Measurements from ENCODE around the gene RASAL3.

RASAL3 gene

DNA sequence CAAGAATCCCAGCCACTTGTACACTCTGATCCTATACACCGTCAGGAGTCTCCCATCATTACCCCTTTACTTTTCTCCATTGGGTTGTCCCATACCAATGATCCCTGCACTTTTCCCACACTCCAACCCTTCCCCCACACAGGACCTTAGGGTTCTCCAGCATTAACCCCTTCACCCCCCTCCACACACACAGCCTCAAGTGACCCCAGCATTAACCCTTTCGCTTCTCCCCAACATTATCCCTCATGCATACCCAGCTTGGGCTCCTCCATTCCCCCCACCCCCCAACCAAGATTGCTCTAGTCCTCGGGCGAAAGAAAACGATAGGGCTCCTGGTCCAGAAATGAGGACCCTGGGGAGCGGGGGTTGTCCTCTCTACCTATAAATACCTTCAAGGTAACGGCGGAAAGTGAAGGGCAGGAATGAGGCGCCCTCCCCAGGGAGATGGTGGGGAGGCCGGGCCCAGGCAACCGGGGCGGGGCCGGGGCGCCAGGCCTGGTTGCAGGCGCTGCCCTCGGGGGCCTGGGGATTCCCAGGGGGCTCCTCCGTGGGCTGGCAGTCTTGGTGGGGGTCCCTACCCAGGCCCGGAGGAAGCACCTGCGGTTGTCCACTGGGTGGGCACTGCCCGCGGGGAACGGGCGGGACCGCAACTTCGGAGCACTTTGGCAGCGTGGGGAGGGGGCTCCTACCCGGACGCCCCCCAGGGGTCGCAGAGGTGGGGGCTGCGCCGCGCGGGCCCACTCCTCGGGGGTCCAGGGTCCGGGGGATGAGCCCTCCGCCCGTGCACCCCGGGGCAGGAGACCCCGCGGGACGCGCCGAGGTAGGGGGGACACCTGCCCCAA, 15.3 kb downstream of the RASAL3 start:
- DNase-seq: no peak

GRCh38 chr19:15448044-15448777, 16.1 kb downstream of the RASAL3 start:
- DNase-seq: no peak

DNA sequence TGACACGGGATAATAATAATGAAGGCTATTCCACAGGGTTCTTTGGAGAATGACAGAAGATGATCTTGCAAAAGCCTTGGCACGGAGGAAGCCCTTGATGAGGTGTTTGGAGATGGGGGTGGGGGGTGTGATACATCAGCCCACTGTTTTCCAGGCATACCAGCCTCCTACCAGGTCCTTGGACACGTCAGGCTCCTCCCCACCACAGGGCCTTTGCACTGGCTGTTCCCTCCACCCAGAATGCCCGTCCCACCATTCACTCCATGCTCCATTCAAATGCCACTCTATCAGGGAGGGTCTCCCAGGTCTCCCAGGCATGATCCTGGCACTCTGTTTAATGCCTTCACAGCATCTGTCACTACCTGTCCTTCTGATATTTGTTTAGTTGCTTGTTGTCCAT, 17.3 kb downstream of the RASAL3 start:
- DNase-seq: no peak

GRCh38 chr19:15445807-15446376, 18.5 kb downstream of the RASAL3 start:
- DNase-seq: no peak

GRCh38 chr19:15445227-15445605, 19.1 kb downstream of the RASAL3 start:
- DNase-seq: no peak

GRCh38 chr19:15444505-15445226, 19.7 kb downstream of the RASAL3 start:
- DNase-seq: no peak

GRCh38 chr19:15443838-15444237, 20.5 kb downstream of the RASAL3 start:
- DNase-seq: no peak

GRCh38 chr19:15443325-15443724, 21.0 kb downstream of the RASAL3 start:
- no peak for DNase-seq

- DNase-seq: no peak
Measured at GRCh38 chr19:15442142-15442920, 22.0 kb downstream of the RASAL3 start.

DNA sequence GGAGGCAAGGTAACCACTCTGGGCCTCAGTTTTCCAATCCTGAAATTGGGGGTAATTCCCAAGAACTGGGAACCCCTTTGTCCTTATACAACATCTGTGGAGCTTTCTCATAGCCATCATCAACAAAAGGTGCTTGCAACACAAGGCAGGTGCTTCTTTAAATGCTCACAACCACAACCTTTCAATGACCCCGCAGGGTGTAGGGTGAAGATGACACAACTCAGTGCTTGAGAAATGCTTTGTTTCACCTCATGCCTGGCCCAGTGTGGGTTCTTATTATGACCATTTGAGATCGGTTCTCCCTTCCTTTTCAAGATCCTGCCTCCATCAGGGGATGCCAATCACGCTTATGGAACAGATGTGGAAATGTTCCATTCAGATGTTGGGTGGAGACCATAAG, 23.0 kb downstream of the RASAL3 start:
- DNase-seq: no peak

DNA sequence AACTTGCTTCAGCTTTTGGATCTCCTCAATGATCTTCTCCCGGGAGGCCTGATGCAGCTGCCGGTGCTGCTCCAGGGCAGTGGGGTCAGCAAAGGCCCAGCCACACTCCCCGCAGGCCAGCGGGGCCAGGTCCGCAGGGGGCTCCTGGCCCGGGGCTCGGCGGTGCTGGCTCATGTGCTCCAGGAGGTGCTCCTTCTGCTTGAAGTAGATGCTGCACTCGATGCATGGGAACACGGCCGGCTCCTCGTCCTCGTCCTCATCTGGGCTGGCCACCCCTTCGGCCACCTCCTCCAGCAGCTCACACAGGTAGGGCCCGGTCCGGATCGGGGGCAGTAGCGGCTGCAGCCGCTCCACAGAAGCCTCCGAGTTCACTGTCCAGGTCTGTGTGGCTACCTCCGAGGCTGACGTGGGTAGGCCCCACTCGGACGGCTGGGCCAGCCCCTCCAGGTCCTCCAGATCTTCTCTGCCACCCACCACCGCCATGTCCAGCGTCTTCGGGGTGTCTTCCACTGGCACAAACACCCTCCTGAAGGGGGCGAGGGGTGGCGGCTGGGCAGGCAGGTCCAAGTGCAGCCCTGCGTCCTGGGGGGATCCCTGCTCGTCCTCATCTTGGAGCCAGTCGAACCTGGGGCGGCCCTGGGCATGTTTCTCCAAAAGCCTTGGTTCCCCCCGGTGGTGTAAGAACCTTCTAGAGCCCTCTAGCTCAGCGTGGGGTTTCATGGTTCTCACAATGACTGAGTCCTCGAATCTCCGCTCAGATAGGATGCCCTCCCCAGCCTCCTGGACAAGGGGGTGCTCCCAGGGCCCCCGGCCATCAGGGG, 24.3 kb downstream of the RASAL3 start:
- DNase-seq: no peak

GRCh38 chr19:15439078-15439799, 25.1 kb downstream of the RASAL3 start:
- DNase-seq: no peak

- DNase-seq: no peak
Measured at GRCh38 chr19:15438577-15438976, 25.8 kb downstream of the RASAL3 start.

GRCh38 chr19:15438124-15438496, 26.2 kb downstream of the RASAL3 start:
- no peak for DNase-seq

DNA sequence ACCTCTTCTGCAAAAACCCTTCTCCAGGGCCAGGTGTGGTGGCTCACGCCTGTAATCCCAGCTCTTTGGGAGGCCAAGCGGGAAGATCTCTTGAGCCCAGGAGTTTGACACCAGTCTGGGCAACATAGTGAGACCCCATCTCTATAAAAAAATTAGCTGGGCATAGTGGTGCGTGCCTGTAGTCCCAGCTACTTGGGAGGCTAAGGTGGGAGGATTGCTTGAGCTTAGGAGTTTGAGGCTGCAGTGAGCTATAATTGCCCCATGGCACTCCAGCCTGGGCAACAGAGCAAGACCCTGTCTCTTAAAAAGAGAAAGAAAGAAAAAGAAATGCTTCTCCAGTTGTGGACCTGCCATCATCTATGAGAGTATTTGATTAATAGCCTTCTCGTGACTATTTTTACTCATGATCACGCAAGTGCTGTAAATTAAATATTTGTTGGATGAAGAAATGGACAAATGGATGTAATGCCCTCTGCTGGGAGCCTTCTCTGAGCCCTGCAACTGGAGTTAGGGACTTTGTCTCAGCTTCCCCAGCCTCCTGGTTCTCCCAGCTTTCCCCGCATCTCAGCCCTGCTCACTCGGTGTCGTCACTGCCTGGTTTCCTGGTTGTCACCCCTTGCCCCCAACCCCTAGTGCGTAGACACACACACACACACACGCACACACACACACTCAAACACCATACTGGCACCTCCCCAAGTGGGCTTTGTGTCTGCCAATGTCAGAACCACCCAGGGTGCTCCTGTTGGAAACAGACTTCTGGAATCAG, 26.8 kb downstream of the RASAL3 start:
- DNase-seq: no peak

DNA sequence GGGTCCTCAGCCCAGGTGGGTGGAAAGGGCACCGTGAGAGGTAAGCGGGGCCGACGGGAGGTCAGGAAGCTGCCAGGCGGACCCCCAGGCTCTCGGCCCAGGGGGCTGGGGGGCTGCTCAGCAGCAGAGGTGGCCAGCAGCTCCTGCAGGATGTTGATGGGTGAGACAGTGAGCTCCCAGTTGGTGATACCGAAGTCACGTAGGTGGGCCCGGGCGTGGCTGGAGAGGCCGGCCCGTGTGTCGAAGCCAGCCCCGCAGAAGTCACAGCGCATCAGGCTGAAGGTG, 27.6 kb downstream of the RASAL3 start:
- DNase-seq: no peak

DNA sequence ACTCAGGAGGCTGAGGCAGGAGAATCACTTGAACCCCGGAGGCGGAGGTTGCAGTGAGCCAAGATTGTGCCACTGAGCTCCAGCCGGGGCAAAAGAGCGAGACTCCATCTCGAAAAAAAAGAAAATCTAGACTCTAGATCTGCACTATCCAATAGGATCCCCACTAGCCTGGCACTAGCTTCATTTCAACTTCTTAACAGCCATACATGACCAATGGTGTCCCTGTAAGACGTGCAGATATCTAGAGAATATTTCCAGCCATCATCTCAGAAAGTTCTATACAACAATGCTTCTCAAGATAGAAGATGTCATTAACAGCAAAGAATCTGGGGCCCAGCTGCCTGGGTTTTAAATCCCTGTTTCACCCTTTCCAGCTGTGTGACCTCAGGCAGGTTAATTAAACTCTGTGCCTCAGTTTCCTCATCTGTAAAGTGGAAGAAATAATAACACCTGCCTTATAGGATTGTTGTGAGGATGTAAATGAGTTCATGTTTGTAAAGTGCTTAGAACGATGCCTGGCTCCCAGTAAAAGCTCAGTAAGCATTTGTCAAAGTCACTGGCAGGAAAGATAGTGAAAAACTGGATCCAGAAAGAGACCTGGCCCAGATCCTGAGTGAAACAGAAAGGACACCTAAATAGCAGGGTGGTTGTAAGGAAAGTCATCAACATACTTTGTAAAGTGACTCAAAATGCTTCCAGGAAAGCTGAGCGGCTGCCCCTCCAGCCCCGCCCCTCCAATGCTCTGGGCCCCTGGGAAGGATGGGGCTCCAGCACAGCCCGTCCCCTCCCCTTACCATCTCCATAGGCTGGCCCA, 28.1 kb downstream of the RASAL3 start:
- DNase-seq: no peak

GRCh38 chr19:15433519-15434069, 30.8 kb downstream of the RASAL3 start:
- no peak for DNase-seq

All from activated CD8-positive, alpha-beta memory T cell treated with anti-CD3 and anti-CD28 coated beads, Interleukin-2, amount 50 U/mL, for 48 hours (primary cell).